Smooth muscle cell (in vitro differentiated cells): Measurements from ENCODE around the gene CD274. TPM values are rescaled to one million over a fixed set of nuclear protein-coding genes. Genes with fewer than 3 reads are reported as not detected.

Source experiments
- DNase-seq: peaks from one replicate; lab custom pipeline; 2025; ENCODE audit not compliant: unreplicated experiment; lab: John Stamatoyannopoulos, UW
- H2AFZ ChIP-seq: fragments of 200-600 bp; sonication (generic); 2 replicates; pipeline ENCODE4 v1.6.0; 2016; ENCODE audit warnings: antibody characterized with exemption, low read depth, mild to moderate bottlenecking
- H3F3A ChIP-seq: fragments of 200-600 bp; sonication (generic); 2 replicates; pipeline ENCODE4 v1.6.0; 2017; ENCODE audit warnings: antibody characterized with exemption, low read depth
- H3K27ac ChIP-seq: fragments of 200-600 bp; sonication (generic); 2 replicates; pipeline ENCODE4 v1.5.1; 2016; ENCODE audit warnings: low read depth, mild to moderate bottlenecking
- H3K27me3 ChIP-seq: fragments of 200-600 bp; sonication (generic); 2 replicates; pipeline ENCODE4 v1.6.1; 2016; ENCODE audit warnings: low read depth, mild to moderate bottlenecking
- H3K36me3 ChIP-seq: fragments of 200-600 bp; sonication (generic); 2 replicates; pipeline ENCODE4 v1.5.1; 2016; ENCODE audit warnings: low read depth
- H3K4me1 ChIP-seq: fragments of 200-600 bp; sonication (generic); 2 replicates; pipeline ENCODE4 v1.5.1; 2016; ENCODE audit warnings: low read depth
- H3K4me2 ChIP-seq: fragments of 200-600 bp; sonication (generic); 2 replicates; pipeline ENCODE4 v1.6.0; 2016; ENCODE audit warnings: mild to moderate bottlenecking
- H3K4me3 ChIP-seq: fragments of 200-600 bp; sonication (generic); 2 replicates; pipeline ENCODE4 v1.5.1; 2016; ENCODE audit warnings: mild to moderate bottlenecking
- H3K79me2 ChIP-seq: fragments of 200-600 bp; sonication (generic); 2 replicates; pipeline ENCODE4 v1.6.0; 2016; ENCODE audit warnings: low read depth, mild to moderate bottlenecking
- H3K9ac ChIP-seq: fragments of 200-600 bp; sonication (generic); 2 replicates; pipeline ENCODE4 v1.6.0; 2016; ENCODE audit warnings: low read depth
- H3K9me3 ChIP-seq: fragments of 200-600 bp; sonication (generic); replicated peaks from 2 replicates; pipeline ENCODE4 v1.5.1; 2016; ENCODE audit warnings: low read depth
- H4K20me1 ChIP-seq: fragments of 200-600 bp; sonication (generic); 2 replicates; pipeline ENCODE4 v1.6.0; 2016; ENCODE audit warnings: low read depth
- WGBS: methylation state at CpG from one replicate; pipeline ENCODE4 v1.1.7; 2016; ENCODE audit warnings: low lambda C conversion rate; 5-methylcytosine and 5-hydroxymethylcytosine counted together
- polyA plus RNA-seq: library from polyadenylated mRNA; unstranded; fragments of >200 nt; fragmentation: Nextera tagmentation; extraction: Ambion mirVana; gene quantifications from 2 replicates; pipeline ENCODE4 v1.2.1, GENCODE V29; 2016
- total RNA-seq: library from RNA; depleted of rRNA; stranded (reverse); fragments of >200 nt; gene quantifications from 2 replicates; pipeline ENCODE4 v1.2.3, GENCODE V29; 2014
- TF ChIP-seq, protein P1 (sequence below): fragments of 200-600 bp; sonication (generic); IDR thresholded peaks from 2 replicates; pipeline ENCODE4 v1.5.1; 2017; ENCODE audit warnings: borderline replicate concordance, mild to moderate bottlenecking, antibody characterized with exemption; ENCODE audit not compliant: insufficient read depth, poor library complexity, severe bottlenecking

Gene CD274
- total and polyA plus RNA-seq, 2 experiments from 2014 or later, result 2.3 to 4.0 TPM

DNA sequence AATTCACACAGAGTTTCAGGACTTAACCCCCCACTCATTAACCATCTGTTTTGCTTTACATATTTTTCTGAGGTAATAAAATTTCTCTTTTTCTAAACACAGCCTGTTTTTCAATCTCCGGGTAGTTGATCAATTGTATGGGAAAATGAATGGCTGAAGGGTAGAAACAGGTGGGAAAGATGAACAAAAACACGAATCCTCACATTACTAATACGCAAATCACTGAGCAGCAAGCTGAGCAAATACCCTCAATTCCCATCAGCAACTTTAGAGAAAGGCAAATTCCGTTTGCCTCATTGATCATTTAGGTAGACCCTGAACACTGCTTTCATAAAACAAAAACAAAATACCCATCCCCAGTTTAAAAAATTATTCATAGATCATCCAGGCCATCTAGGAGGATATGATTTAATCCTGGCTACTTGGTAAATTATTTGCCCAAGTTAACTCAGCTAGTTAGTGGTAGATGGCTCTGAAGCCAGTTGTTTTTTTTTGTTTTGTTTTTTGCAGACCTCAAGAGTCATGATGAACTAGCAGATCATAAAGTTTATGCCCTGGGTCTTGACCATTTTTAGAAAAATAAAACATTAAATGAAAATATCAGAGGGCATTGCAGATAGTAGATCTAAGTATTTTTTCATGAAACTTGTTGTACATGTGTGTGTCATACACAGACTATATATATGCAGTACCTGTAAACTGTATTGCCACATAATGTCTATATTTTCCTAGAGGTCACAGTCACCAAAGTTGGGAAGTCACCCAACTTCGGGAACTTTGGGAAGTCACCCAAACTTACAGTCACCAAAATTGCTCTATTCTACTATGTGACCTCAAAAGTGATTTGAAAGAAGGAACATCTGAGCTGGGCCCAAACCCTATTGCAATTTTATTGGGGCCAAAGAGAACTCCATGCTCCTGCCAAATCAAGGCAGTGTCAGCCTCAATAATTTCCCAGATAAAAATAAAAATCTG lies 1.6 kb upstream of the CD274 start:
- WGBS, result 94% methylated on average over 5 of the region's 5 CpGs

GRCh38 chr9:5449521-5450358 lies 602 bp upstream of the CD274 start:
- Histone ChIP-seq H4K20me1 (no peaks in the 10 kb centered on the region), H3K79me2 (no peaks in the 10 kb centered on the region), H3K9ac (peak overlapping the region; percentile 66), H3K4me1 (peaks cover 4% of the 10 kb centered on the region), H3K27ac (no peak overlapping the region), H3F3A (no peaks in the 10 kb centered on the region), H3K4me2 (peak overlapping the region; percentile 94), H3K4me3 (peak overlapping the region; percentile 67), H3K27me3 (no peaks in the 10 kb centered on the region), H3K36me3 (no peaks in the 10 kb centered on the region), H2AFZ (peak overlapping the region; percentile 93), H3K9me3 (no peaks in the 10 kb centered on the region)
- WGBS, result 85% methylated on average over 15 of the region's 15 CpGs
- DNase-seq, result no peak
- TF ChIP-seq, protein P1, sequence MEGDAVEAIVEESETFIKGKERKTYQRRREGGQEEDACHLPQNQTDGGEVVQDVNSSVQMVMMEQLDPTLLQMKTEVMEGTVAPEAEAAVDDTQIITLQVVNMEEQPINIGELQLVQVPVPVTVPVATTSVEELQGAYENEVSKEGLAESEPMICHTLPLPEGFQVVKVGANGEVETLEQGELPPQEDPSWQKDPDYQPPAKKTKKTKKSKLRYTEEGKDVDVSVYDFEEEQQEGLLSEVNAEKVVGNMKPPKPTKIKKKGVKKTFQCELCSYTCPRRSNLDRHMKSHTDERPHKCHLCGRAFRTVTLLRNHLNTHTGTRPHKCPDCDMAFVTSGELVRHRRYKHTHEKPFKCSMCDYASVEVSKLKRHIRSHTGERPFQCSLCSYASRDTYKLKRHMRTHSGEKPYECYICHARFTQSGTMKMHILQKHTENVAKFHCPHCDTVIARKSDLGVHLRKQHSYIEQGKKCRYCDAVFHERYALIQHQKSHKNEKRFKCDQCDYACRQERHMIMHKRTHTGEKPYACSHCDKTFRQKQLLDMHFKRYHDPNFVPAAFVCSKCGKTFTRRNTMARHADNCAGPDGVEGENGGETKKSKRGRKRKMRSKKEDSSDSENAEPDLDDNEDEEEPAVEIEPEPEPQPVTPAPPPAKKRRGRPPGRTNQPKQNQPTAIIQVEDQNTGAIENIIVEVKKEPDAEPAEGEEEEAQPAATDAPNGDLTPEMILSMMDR, result no peak

More for the DNA sequence above, 1.6 kb upstream of the CD274 start:
- Histone ChIP-seq H3K79me2 (no peaks in the 10 kb centered on the region), H3K9ac (no peak overlapping the region), H3K4me1 (peaks cover 4% of the 10 kb centered on the region), H4K20me1 (no peaks in the 10 kb centered on the region), H3K9me3 (no peaks in the 10 kb centered on the region), H3K36me3 (no peaks in the 10 kb centered on the region), H3K4me2 (no peak overlapping the region), H3K27ac (no peak overlapping the region), H3K4me3 (no peak overlapping the region), H3K27me3 (no peaks in the 10 kb centered on the region), H3F3A (no peaks in the 10 kb centered on the region), H2AFZ (no peak overlapping the region)
- TF ChIP-seq, protein P1, result no peak
- no peak for DNase-seq

GRCh38 chr9:5452286-5452609 lies 1.9 kb downstream of the CD274 start:
- Histone ChIP-seq H3K9me3 (no peaks in the 10 kb centered on the region), H3K4me3 (no peak overlapping the region), H2AFZ (no peak overlapping the region), H3K4me1 (peaks cover 4% of the 10 kb centered on the region), H3K9ac (no peak overlapping the region), H3K36me3 (no peaks in the 10 kb centered on the region), H3K4me2 (no peak overlapping the region), H4K20me1 (no peaks in the 10 kb centered on the region), H3K27ac (no peak overlapping the region), H3K27me3 (no peaks in the 10 kb centered on the region), H3K79me2 (no peaks in the 10 kb centered on the region), H3F3A (no peaks in the 10 kb centered on the region)
- WGBS, result 100% methylated on average over 1 of the region's 1 CpG
- no peak for DNase-seq
- TF ChIP-seq, protein P1, result no peak
